Activated CD8-positive, alpha-beta T cell treated with anti-CD3 and anti-CD28 coated beads for 36 hours (primary cell): ENCODE data around the gene ABCB8. TPM values are rescaled to one million over a fixed set of nuclear protein-coding genes. Genes with fewer than 3 reads are reported as not detected.

Experiments used
- ATAC-seq: fragments of 200-7000 bp; cut with Tn5 transposase; one replicate; pipeline ENCODE4 v1.10.0; 2021; ENCODE audit warnings: mild to moderate bottlenecking, moderate library complexity
- CTCF ChIA-PET: fragments of 350-600 bp; sonication (Branson Sonifier 250); formaldehyde crosslinking; loops from one replicate; lab custom pipeline; 2021; ENCODE audit warnings: antibody characterized with exemption; lab: Charles Lee
- POLR2A ChIA-PET: fragments of 350-600 bp; sonication (Branson Sonifier 250); formaldehyde crosslinking; loops from one replicate; lab custom pipeline; 2021; ENCODE audit warnings: antibody characterized with exemption; lab: Charles Lee
- DNase-seq: peaks from one replicate; pipeline ENCODE4 v3.0.0-alpha.2; 2020
- H3K27ac Mint-ChIP-seq: one replicate; pipeline ENCODE4 v1.8.0; 2021; ENCODE audit warnings: mild to moderate bottlenecking, mixed read lengths
- H3K27me3 Mint-ChIP-seq: one replicate; pipeline ENCODE4 v1.8.0; 2021; ENCODE audit warnings: mixed read lengths
- H3K36me3 Mint-ChIP-seq: one replicate; pipeline ENCODE4 v1.8.0; 2021; ENCODE audit warnings: low read depth, mixed read lengths
- H3K4me1 Mint-ChIP-seq: one replicate; pipeline ENCODE4 v1.8.0; 2021; ENCODE audit warnings: low read depth, mixed read lengths
- H3K4me3 Mint-ChIP-seq: one replicate; pipeline ENCODE4 v1.8.0; 2021; ENCODE audit warnings: mild to moderate bottlenecking, moderate library complexity, mixed read lengths
- H3K9me3 Mint-ChIP-seq: one replicate; pipeline ENCODE4 v1.8.0; 2021; ENCODE audit warnings: mixed read lengths
- CTCF ChIP-seq: fragments of 200-600 bp; IDR thresholded peaks from one replicate; pipeline ENCODE4 v1.8.0; 2022; ENCODE audit warnings: antibody characterized with exemption, mild to moderate bottlenecking
- intact Hi-C: fragments of 100-400 bp; cut with micrococcal nuclease; formaldehyde crosslinking; loops from one replicate; pipeline ENCODE4 v1.10.0; 2022
- total RNA-seq, 2 experiments: library from RNA; stranded (reverse); gene quantifications; one replicate each; pipeline ENCODE4 v1.2.3, GENCODE V29; 2021

ABCB8 gene
- total RNA-seq, 2 experiments from 2014 or later = 41.4 to 47.5 TPM

- POLR2A ChIA-PET = no interaction called here
Measured at GRCh38 chr7:151065516-151065915, 37.3 kb downstream of the ABCB8 start.

GRCh38 chr7:151066273-151066974 is 38.2 kb downstream of the ABCB8 start:
- no peak for ATAC-seq
- ChIA-PET CTCF (interaction anchor here (1.3 kb wide), 1 partner anchor 58 kb away, joined by 4 read pairs; no protein-coding TSS in a partner anchor), POLR2A (interaction anchor here (0.5 to 0.7 kb wide), 2 partner anchors 11 to 12 kb away, joined by 3 to 4 read pairs; no protein-coding TSS in a partner anchor)
- DNase-seq = no peak
- TF ChIP-seq CTCF = no peak
- no peaks in the 10 kb centered on the region for H3K9me3 Mint-ChIP-seq
- H3K36me3 Mint-ChIP-seq = peaks cover 10% of the 10 kb centered on the region
- no peak overlapping the region for H3K4me3 Mint-ChIP-seq
- intact Hi-C loops = no loop called here
- no peak overlapping the region for H3K27ac Mint-ChIP-seq
- peaks cover 6% of the 10 kb centered on the region for H3K4me1 Mint-ChIP-seq
- H3K27me3 Mint-ChIP-seq = no peaks in the 10 kb centered on the region

More at GRCh38 chr7:151065516-151065915, 37.3 kb downstream of the ABCB8 start:
- Mint-ChIP-seq H3K4me3 (no peak overlapping the region), H3K9me3 (no peaks in the 10 kb centered on the region), H3K36me3 (peaks cover 10% of the 10 kb centered on the region), H3K4me1 (peaks cover 15% of the 10 kb centered on the region), H3K27ac (no peak overlapping the region), H3K27me3 (no peaks in the 10 kb centered on the region)
- CTCF ChIA-PET = no interaction called here
- intact Hi-C loops = no loop called here
- no peak for TF ChIP-seq CTCF
- ATAC-seq = no peak
- no peak for DNase-seq

GRCh38 chr7:151068069-151068773 is 40.0 kb downstream of the ABCB8 start:
- Mint-ChIP-seq H3K9me3 (no peaks in the 10 kb centered on the region), H3K36me3 (peaks cover 13% of the 10 kb centered on the region), H3K4me1 (no peaks in the 10 kb centered on the region), H3K27me3 (no peaks in the 10 kb centered on the region), H3K4me3 (no peak overlapping the region), H3K27ac (no peak overlapping the region)
- POLR2A ChIA-PET = interaction anchor here (0.6 to 2.0 kb wide), 4 partner anchors 9 to 39 kb away, joined by 3 to 7 read pairs (median 3); partner anchors contain the start of gene FASTK
- no peak for TF ChIP-seq CTCF
- no peak for DNase-seq
- ATAC-seq = no peak
- CTCF ChIA-PET = interaction anchor here (1.3 to 1.5 kb wide), 4 partner anchors 9 to 50 kb away, joined by 3 to 5 read pairs (median 4); partner anchors contain the start of gene FASTK
- intact Hi-C loops = no loop called here

- no peak for TF ChIP-seq CTCF
- POLR2A ChIA-PET = interaction anchor here (1.0 kb wide), 1 partner anchor 10 kb away, joined by 3 read pairs; no protein-coding TSS in a partner anchor
- no peaks in the 10 kb centered on the region for H3K27me3 Mint-ChIP-seq
- DNase-seq = no peak
- H3K36me3 Mint-ChIP-seq = peaks cover 13% of the 10 kb centered on the region
- ATAC-seq = no peak
- H3K4me1 Mint-ChIP-seq = no peaks in the 10 kb centered on the region
- CTCF ChIA-PET = no interaction called here
- H3K4me3 Mint-ChIP-seq = no peak overlapping the region
- no peak overlapping the region for H3K27ac Mint-ChIP-seq
- intact Hi-C loops = no loop called here
- no peaks in the 10 kb centered on the region for H3K9me3 Mint-ChIP-seq
Measured at GRCh38 chr7:151069841-151070573, 41.8 kb downstream of the ABCB8 start.
